COR-L47 (cell line): ENCODE results near the gene CCDC69.
"Not testable (repeated sequence)": the region's sequence is repeated elsewhere in the genome, so short reads cannot be mapped to it uniquely, and the experiment has no call there.

Experiments
- DNase-seq: peaks from one replicate; lab custom pipeline; 2025; lab: John Stamatoyannopoulos, UW

CCDC69 gene

GRCh38 chr5:151245680-151246219 lies 21.9 kb upstream of the CCDC69 start:
- DNase-seq = no peak

- no peak for DNase-seq
Observed at GRCh38 chr5:151244206-151244605, 20.3 kb upstream of the CCDC69 start.

GRCh38 chr5:151243564-151243963 lies 19.7 kb upstream of the CCDC69 start:
- DNase-seq = no peak

GRCh38 chr5:151243127-151243526 lies 19.2 kb upstream of the CCDC69 start:
- DNase-seq = no peak

- DNase-seq = no peak
Observed at GRCh38 chr5:151240924-151241635, 17.2 kb upstream of the CCDC69 start.

- not testable (repeated sequence) for DNase-seq
Observed at GRCh38 chr5:151240268-151240835, 16.5 kb upstream of the CCDC69 start.

GRCh38 chr5:151239237-151239861 lies 15.5 kb upstream of the CCDC69 start:
- peak; percentile 11 for DNase-seq

- DNase-seq = no peak
Observed at GRCh38 chr5:151238303-151238741, 14.4 kb upstream of the CCDC69 start.

GRCh38 chr5:151237685-151238084 lies 13.8 kb upstream of the CCDC69 start:
- DNase-seq = no peak

- DNase-seq = no peak
Observed at GRCh38 chr5:151236888-151237287, 13.0 kb upstream of the CCDC69 start.

GRCh38 chr5:151235239-151235571 lies 11.3 kb upstream of the CCDC69 start:
- not testable (repeated sequence) for DNase-seq

- no peak for DNase-seq
Observed at GRCh38 chr5:151234476-151235238, 10.8 kb upstream of the CCDC69 start.

GRCh38 chr5:151233616-151234085 lies 9.8 kb upstream of the CCDC69 start:
- no peak for DNase-seq

GRCh38 chr5:151231359-151231758 lies 7.5 kb upstream of the CCDC69 start:
- DNase-seq = no peak

- no peak for DNase-seq
Observed at GRCh38 chr5:151230048-151230680, 6.3 kb upstream of the CCDC69 start.

- DNase-seq = no peak
Observed at GRCh38 chr5:151228986-151229385, 5.1 kb upstream of the CCDC69 start.

GRCh38 chr5:151227918-151228447 lies 4.1 kb upstream of the CCDC69 start:
- DNase-seq = no peak

GRCh38 chr5:151225475-151225874 lies 1.6 kb upstream of the CCDC69 start:
- DNase-seq = no peak

- no peak for DNase-seq
Observed at GRCh38 chr5:151225071-151225470, 1.2 kb upstream of the CCDC69 start.

GRCh38 chr5:151224372-151224771 lies 480 bp upstream of the CCDC69 start:
- no peak for DNase-seq

- DNase-seq = no peak
Observed at GRCh38 chr5:151222790-151223446, 974 bp downstream of the CCDC69 start.
